Stimulated activated CD4-positive, alpha-beta T cell treated with anti-CD3 and anti-CD28 coated beads, Interleukin-12 subunit alpha, Interleukin-12 subunit beta, amount 100 ng/mL, for 4 hours (primary cell): ENCODE results near the gene ATRN.
"Not testable (repeated sequence)": the region's sequence is repeated elsewhere in the genome, so short reads cannot be mapped to it uniquely, and the experiment has no call there.

Experiments
- DNase-seq: peaks from one replicate; pipeline ENCODE4 v3.0.0-alpha.2; 2020

ATRN gene

GRCh38 chr20:3521852-3522740, 51.3 kb downstream of the ATRN start:
- no peak for DNase-seq

- not testable (repeated sequence) for DNase-seq
Measured at GRCh38 chr20:3524696-3525095, 53.9 kb downstream of the ATRN start.

GRCh38 chr20:3532089-3532615, 61.3 kb downstream of the ATRN start:
- DNase-seq = no peak

- DNase-seq = not testable (repeated sequence)
Measured at GRCh38 chr20:3537733-3538132, 66.9 kb downstream of the ATRN start.

GRCh38 chr20:3539311-3540107, 68.7 kb downstream of the ATRN start:
- no peak for DNase-seq

GRCh38 chr20:3541887-3542721, 71.3 kb downstream of the ATRN start:
- no peak for DNase-seq

- DNase-seq = no peak
Measured at GRCh38 chr20:3543901-3544507, 73.2 kb downstream of the ATRN start.

GRCh38 chr20:3545401-3545925, 74.6 kb downstream of the ATRN start:
- no peak for DNase-seq

- DNase-seq = no peak
Measured at GRCh38 chr20:3547906-3548305, 77.1 kb downstream of the ATRN start.

- DNase-seq = no peak
Measured at GRCh38 chr20:3550837-3551236, 80.0 kb downstream of the ATRN start.

GRCh38 chr20:3551681-3552434, 81.0 kb downstream of the ATRN start:
- DNase-seq = no peak

GRCh38 chr20:3553663-3554062, 82.8 kb downstream of the ATRN start:
- no peak for DNase-seq

GRCh38 chr20:3557237-3557785, 86.5 kb downstream of the ATRN start:
- DNase-seq = no peak

GRCh38 chr20:3559231-3559630, 88.4 kb downstream of the ATRN start:
- no peak for DNase-seq

- no peak for DNase-seq
Measured at GRCh38 chr20:3559637-3560036, 88.8 kb downstream of the ATRN start.

GRCh38 chr20:3560162-3560561, 89.3 kb downstream of the ATRN start:
- no peak for DNase-seq

GRCh38 chr20:3560578-3560977, 89.8 kb downstream of the ATRN start:
- no peak for DNase-seq

- no peak for DNase-seq
Measured at GRCh38 chr20:3563133-3563532, 92.3 kb downstream of the ATRN start.

- DNase-seq = no peak
Measured at GRCh38 chr20:3563548-3564177, 92.8 kb downstream of the ATRN start.

GRCh38 chr20:3565851-3566250, 95.0 kb downstream of the ATRN start:
- no peak for DNase-seq

- no peak for DNase-seq
Measured at GRCh38 chr20:3572151-3572550, 101.3 kb downstream of the ATRN start.
